ENCODE data around the gene LTBP4.

DNA sequence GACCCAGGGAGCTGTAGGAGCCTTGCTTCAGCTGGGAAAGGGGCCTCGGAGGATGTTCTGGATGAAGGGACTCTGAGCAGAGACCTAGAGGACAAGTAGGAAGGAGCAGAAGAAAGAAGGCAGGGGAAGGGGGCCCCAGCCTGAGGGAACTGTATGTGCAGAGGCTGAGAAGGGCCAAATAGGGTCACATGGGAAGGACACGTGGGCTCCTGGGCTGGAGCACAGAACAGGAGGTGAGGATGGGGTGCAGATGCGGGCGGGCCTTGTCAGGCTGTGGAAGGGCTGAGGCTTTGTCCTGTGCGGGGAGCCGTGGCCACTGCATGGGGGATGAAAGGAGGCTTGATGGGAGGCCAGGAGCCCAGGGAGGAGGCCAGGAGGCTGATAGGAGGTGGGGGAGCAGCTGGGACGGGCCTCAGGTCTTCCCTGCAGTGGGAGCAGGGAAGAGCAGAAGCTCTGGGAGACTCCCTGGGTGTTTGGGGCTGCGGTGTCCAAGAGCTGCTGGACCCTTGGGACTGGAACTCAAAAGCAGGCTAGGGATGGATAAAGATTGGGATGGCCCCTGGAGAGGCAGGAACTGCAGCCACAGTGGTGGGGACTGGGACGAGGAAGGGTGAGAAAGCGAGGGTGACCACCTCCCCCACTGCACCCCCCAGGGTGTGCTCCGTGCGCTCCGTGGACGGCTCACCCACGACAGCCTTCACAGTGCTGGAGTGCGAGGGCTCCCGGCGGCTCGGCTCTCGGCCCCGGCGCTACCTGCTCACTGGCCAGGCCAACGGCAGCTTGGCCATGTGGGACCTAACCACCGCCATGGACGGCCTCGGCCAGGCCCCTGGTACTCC is 11.4 kb upstream of the LTBP4 start:
- TF ChIP-seq, protein P1, sequence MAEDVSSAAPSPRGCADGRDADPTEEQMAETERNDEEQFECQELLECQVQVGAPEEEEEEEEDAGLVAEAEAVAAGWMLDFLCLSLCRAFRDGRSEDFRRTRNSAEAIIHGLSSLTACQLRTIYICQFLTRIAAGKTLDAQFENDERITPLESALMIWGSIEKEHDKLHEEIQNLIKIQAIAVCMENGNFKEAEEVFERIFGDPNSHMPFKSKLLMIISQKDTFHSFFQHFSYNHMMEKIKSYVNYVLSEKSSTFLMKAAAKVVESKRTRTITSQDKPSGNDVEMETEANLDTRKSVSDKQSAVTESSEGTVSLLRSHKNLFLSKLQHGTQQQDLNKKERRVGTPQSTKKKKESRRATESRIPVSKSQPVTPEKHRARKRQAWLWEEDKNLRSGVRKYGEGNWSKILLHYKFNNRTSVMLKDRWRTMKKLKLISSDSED (CRISPR knock-in tag; IDR thresholded peaks at IDR 0.05), result no peak
- TF ChIP-seq CTCF (CRISPR knock-in tag; IDR thresholded peaks at IDR 0.05), result no peak
- no peak for TF ChIP-seq ZNF670 (CRISPR knock-in tag; IDR thresholded peaks at IDR 0.05; ENCODE audit: borderline replicate concordance)
- TF ChIP-seq PRDM10 (CRISPR knock-in tag; IDR thresholded peaks at IDR 0.05; ENCODE audit: low read depth), result no peak
- TF ChIP-seq PREB (CRISPR knock-in tag; IDR thresholded peaks at IDR 0.05), result no peak
- no peak for TF ChIP-seq SRSF1 (optimal IDR thresholded peaks at IDR 0.05; ENCODE audit: low read depth, low read length)
- TF ChIP-seq TCF12 (IDR thresholded peaks at IDR 0.05), result no peak
- TF ChIP-seq TCF12 (CRISPR knock-in tag; IDR thresholded peaks at IDR 0.05), result no peak
- no peak for TF ChIP-seq ZNF710 (CRISPR knock-in tag; IDR thresholded peaks at IDR 0.05; ENCODE audit: borderline replicate concordance)

Data from HepG2 (cell line).